Upper lobe of left lung (tissue), 6 donors: ENCODE measurements around the gene CDKN1C. TPM values are rescaled to one million over a fixed set of nuclear protein-coding genes. Genes with fewer than 3 reads are reported as not detected.

Experiments
- ATAC-seq, 2 donors: fragments of 200-7000 bp; cut with Tn5 transposase; one replicate each; pipeline ENCODE4 v1.9.1; 2022; ENCODE audit warnings: mild to moderate bottlenecking in 2 of 2, moderate library complexity in 2 of 2; ENCODE audit not compliant: low FRiP score in 2 of 2
- DNase-seq, 2 donors: peaks; one replicate each; pipeline ENCODE4 v3.0.0-alpha.2; 2019 to 2020
- H3K27ac ChIP-seq, 4 donors: fragments of 200-600 bp; sonication (generic); one replicate each; pipeline ENCODE4 v1.5.1; 2016 to 2019
- H3K27me3 ChIP-seq, 4 donors: fragments of 200-600 bp; sonication (generic); one replicate each; pipeline ENCODE4 v1.5.1; 2017 to 2019
- H3K36me3 ChIP-seq, 4 donors: fragments of 200-600 bp; sonication (generic); one replicate each; pipeline ENCODE4 v1.5.1; 2016 to 2019
- H3K4me1 ChIP-seq, 4 donors: fragments of 200-600 bp; sonication (generic); one replicate each; pipeline ENCODE4 v1.5.1; 2018 to 2019
- H3K4me3 ChIP-seq, 4 donors: fragments of 200-600 bp; sonication (generic); one replicate each; pipeline ENCODE4 v1.5.1; 2017 to 2019; ENCODE audit warnings: mild to moderate bottlenecking in 2 of 4, moderate library complexity in 1 of 4
- H3K9me3 ChIP-seq, 4 donors: fragments of 200-600 bp; sonication (generic); one replicate each; pipeline ENCODE4 v1.5.1; 2018 to 2019
- EP300 ChIP-seq, 4 donors: sonication (generic); formaldehyde crosslinking; IDR thresholded peaks; one replicate each; pipeline ENCODE4 v1.5.1; 2017; ENCODE audit warnings: antibody characterized with exemption in 4 of 4, control low read depth in 2 of 4
- POLR2A ChIP-seq, 4 donors: fragments of 450-650 bp; IDR thresholded peaks; one replicate each; pipeline ENCODE4 v1.5.1; 2016 to 2017; ENCODE audit warnings: antibody characterized with exemption in 4 of 4, mild to moderate bottlenecking in 2 of 4
- POLR2AphosphoS5 ChIP-seq, 2 donors: sonication (generic); formaldehyde crosslinking; IDR thresholded peaks; one replicate each; pipeline ENCODE4 v1.5.1; 2017; ENCODE audit warnings: antibody characterized with exemption in 2 of 2
- WGBS, 2 donors: methylation state at CpG; one replicate each; pipeline ENCODE4 v1.1.5; 2017 to 2018; 5-methylcytosine and 5-hydroxymethylcytosine counted together
- total RNA-seq, 6 donors: library from RNA; depleted of rRNA in 4 of 6; stranded (reverse); fragments of >200 nt in 4 of 6; gene quantifications; one replicate each; pipeline versions ENCODE4 v1.1.0 to v1.2.1, GENCODE V29; 2016 to 2021
- TF ChIP-seq, protein P1 (sequence below), 6 experiments: fragments of 450-650 bp in 4 of 6; fragments of 200-600 bp in 2 of 6; sonication (generic) in 2 of 6; IDR thresholded peaks; one replicate each; pipeline ENCODE4 v1.5.1; 2016 to 2019; ENCODE audit warnings: antibody characterized with exemption in 6 of 6
- donor health status: DM: no; HTN: no; CAD: no; lungs with moderate emphysema.
- donor health status: DM: no; HTN: yes; CAD: no; lungs with severe emphysema.

Gene CDKN1C
- total RNA-seq, 6 donors from 2014 or later: 23.4 to 71.9 (median 33.6) TPM

DNA sequence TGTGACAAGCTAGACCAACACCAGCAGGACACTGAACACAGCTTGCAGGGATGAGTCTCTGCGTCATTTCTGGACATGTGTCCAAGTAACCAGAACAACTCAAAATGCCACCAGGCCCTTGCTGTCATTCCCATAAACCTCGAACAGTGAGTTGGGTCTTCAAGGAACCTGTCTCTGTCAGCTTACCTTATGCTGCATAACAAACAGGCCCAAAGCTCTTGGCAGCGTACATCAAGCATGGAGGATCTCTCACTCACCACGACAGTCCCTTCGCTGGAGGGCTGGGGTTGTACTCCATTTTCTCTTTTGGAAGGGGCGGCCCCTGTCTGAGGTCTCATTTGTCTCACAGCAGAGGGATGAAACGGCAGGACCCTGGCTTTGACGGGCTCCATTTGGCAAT lies 6.8 kb downstream of the CDKN1C start:
- no peak overlapping the region for H3K4me3 ChIP-seq
- ATAC-seq (no peak), DNase-seq (no peak)
- no peak overlapping the region for H3K27ac ChIP-seq
- H3K36me3 ChIP-seq: no peaks in the 10 kb centered on the region
- no peaks in the 10 kb centered on the region for H3K9me3 ChIP-seq
- TF ChIP-seq EP300 (IDR thresholded peaks at IDR 0.05) (no peak), POLR2A (IDR thresholded peaks at IDR 0.05) (no peak), POLR2AphosphoS5 (IDR thresholded peaks at IDR 0.05) (no peak)
- TF ChIP-seq, protein P1, sequence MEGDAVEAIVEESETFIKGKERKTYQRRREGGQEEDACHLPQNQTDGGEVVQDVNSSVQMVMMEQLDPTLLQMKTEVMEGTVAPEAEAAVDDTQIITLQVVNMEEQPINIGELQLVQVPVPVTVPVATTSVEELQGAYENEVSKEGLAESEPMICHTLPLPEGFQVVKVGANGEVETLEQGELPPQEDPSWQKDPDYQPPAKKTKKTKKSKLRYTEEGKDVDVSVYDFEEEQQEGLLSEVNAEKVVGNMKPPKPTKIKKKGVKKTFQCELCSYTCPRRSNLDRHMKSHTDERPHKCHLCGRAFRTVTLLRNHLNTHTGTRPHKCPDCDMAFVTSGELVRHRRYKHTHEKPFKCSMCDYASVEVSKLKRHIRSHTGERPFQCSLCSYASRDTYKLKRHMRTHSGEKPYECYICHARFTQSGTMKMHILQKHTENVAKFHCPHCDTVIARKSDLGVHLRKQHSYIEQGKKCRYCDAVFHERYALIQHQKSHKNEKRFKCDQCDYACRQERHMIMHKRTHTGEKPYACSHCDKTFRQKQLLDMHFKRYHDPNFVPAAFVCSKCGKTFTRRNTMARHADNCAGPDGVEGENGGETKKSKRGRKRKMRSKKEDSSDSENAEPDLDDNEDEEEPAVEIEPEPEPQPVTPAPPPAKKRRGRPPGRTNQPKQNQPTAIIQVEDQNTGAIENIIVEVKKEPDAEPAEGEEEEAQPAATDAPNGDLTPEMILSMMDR (IDR thresholded peaks at IDR 0.05): no peak
- peaks cover 0 to 15% (median 11%) of the 10 kb centered on the region in 4 donors for H3K4me1 ChIP-seq
- H3K27me3 ChIP-seq: peaks cover 0 to under 1% (median 0%) of the 10 kb centered on the region in 4 donors
- 92 to 96% methylated on average over 7 to 8 of the region's 8 CpGs for WGBS, 2 donors

DNA sequence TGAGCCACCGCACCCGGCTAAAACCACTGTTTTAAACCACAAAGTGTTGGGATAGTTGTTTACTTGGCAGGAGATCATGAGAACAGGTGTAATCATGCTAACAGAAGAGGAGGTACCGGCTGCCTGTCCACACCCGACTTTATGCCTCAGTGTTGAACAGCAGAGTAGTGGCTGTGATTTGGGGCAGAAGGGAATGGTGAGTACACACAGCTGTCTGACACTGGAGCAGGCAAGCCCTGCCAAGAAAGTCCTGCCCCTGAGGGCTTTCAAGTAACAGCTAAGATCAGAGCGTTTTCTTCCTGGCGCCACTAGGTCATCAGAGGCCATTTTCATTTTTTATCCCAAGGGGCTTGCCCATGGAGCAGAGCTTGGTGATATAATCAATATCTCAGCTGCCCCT lies 8.1 kb downstream of the CDKN1C start:
- ATAC-seq: no peak
- WGBS, 2 donors: 65 to 68% methylated on average over 6 of the region's 6 CpGs

DNA sequence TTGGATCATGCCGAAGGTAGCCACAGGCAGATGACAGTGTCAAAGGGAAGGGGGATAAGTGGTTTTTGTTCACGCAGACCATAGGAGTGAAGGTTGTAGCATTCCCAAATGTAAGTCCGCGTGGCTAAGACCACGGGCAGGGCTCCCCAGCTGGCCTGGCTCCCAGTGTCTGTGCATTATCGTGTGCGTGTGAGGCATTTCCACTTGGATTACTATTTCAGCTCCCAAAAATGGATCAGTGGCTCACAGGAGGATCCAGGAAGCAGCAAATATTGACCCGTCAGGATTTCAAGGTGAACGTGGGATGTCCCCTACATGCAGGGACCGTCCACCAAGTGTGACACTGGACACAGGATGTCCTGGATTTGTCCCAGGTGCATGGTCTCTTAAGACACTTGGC lies 10.6 kb downstream of the CDKN1C start:
- no peak for DNase-seq
- WGBS, 2 donors: 91 to 97% methylated on average over 10 of the region's 10 CpGs
- no peak overlapping the region for H3K27ac ChIP-seq
- TF ChIP-seq, protein P1 (IDR thresholded peaks at IDR 0.05): no peak
- TF ChIP-seq EP300 (IDR thresholded peaks at IDR 0.05) (no peak), POLR2AphosphoS5 (IDR thresholded peaks at IDR 0.05) (no peak), POLR2A (IDR thresholded peaks at IDR 0.05) (no peak)
- H3K4me1 ChIP-seq: peaks cover 6 to 16% (median 12%) of the 10 kb centered on the region in 4 donors
- H3K9me3 ChIP-seq: no peaks in the 10 kb centered on the region
- peaks cover 0 to 2% (median under 1%) of the 10 kb centered on the region in 4 donors for H3K27me3 ChIP-seq
- no peaks in the 10 kb centered on the region for H3K36me3 ChIP-seq
- H3K4me3 ChIP-seq: no peak overlapping the region
- no peak for ATAC-seq

More for the DNA sequence above, 8.1 kb downstream of the CDKN1C start:
- Histone ChIP-seq H3K4me1 (peaks cover 0 to 4% (median 2%) of the 10 kb centered on the region in 4 donors), H3K4me3 (no peak overlapping the region), H3K27ac (no peak overlapping the region), H3K27me3 (no peaks in the 10 kb centered on the region), H3K9me3 (no peaks in the 10 kb centered on the region), H3K36me3 (no peaks in the 10 kb centered on the region)
- TF ChIP-seq EP300 (IDR thresholded peaks at IDR 0.05) (no peak), POLR2A (IDR thresholded peaks at IDR 0.05) (no peak), POLR2AphosphoS5 (IDR thresholded peaks at IDR 0.05) (peak in 1 of 2 donors; percentile 61)
- TF ChIP-seq, protein P1 (IDR thresholded peaks at IDR 0.05): no peak
- DNase-seq: no peak

DNA sequence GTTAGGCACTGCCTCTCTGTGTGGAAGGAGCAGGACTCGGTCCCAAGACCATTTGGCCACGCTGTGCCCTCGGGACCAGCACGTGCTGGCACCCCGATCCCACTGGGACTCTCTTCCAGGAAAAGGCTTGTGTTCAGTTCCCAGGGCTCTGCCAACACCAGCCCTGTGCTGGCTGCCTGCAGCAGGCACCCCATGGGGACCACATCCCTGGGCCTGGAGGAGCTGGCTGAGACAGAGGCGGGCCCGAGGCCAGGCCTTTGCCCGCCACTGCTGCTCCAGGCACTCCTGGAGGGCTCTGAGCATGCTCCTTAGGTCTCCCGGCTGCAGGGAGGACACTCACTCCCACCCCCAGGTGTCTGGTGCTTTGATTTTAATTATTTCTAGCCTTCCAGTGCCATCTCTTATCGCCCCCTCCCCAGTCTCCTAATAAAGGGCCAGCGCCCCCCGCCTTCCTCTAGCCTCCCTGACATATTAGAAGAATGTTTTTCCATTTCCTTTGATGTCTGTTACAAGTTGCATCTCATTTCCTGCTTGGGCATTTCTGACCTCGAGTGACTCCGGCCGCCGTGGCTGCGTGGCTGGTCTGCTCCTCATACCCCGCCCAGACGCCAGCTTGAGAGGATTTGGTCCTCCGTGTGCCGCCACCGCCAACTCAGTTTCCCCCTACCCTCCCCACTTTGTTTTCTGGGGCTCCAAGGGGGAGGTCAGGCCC lies 14.4 kb downstream of the CDKN1C start:
- peak overlapping the region in 1 of 4 donors; percentile 61 for H3K27ac ChIP-seq
- DNase-seq (peak in 1 of 2 donors; percentile 67), ATAC-seq (peak in 1 of 2 donors; percentile 21)
- peaks cover 6 to 25% (median 19%) of the 10 kb centered on the region in 4 donors for H3K4me1 ChIP-seq
- H3K36me3 ChIP-seq: no peaks in the 10 kb centered on the region
- TF ChIP-seq POLR2A (IDR thresholded peaks at IDR 0.05): no peak
- TF ChIP-seq EP300 (IDR thresholded peaks at IDR 0.05): no peak
- no peak for TF ChIP-seq POLR2AphosphoS5 (IDR thresholded peaks at IDR 0.05)
- TF ChIP-seq, protein P1 (IDR thresholded peaks at IDR 0.05): no peak
- H3K27me3 ChIP-seq: peaks cover 0 to 15% (median 7%) of the 10 kb centered on the region in 4 donors
- H3K4me3 ChIP-seq: no peak overlapping the region
- no peaks in the 10 kb centered on the region for H3K9me3 ChIP-seq
- 42 to 46% methylated on average over 22 of the region's 22 CpGs for WGBS, 2 donors
